ENCODE measurements around the gene CCR4.

Gene CCR4

GRCh38 chr3:33003308-33003707 is 51.9 kb downstream of the CCR4 start:
- Histone ChIP-seq H3K9ac (ENCODE audit: low read length) (no peak overlapping the region), H2BK5ac (ENCODE audit: low read length) (no peak overlapping the region), H3K79me2 (ENCODE audit: control insufficient read depth, insufficient read depth, low read length) (no peaks in the 10 kb centered on the region), H2BK15ac (replicated peaks; ENCODE audit: low read depth) (no peak overlapping the region), H3K27me3 (ENCODE audit: insufficient read depth, low read length, poor library complexity) (no peaks in the 10 kb centered on the region), H3K18ac (ENCODE audit: low read length) (no peak overlapping the region), H3K23ac (ENCODE audit: low read length) (no peak overlapping the region), H3K4me1 (ENCODE audit: control insufficient read depth, low read depth, low read length) (peaks cover 5% of the 10 kb centered on the region), H3K79me1 (ENCODE audit: low read length) (no peaks in the 10 kb centered on the region), H3K27ac (ENCODE audit: low read depth, low read length) (no peak overlapping the region), H4K5ac (ENCODE audit: low read length) (no peak overlapping the region), H3K4ac (ENCODE audit: low read depth, low read length) (no peak overlapping the region), H3K56ac (ENCODE audit: low read length) (no peak overlapping the region), H4K8ac (ENCODE audit: low read depth, low read length) (no peak overlapping the region), H3K4me2 (ENCODE audit: low read length) (no peak overlapping the region), H2BK120ac (ENCODE audit: low read depth, low read length) (no peak overlapping the region), H2AK5ac (ENCODE audit: low read length) (no peak overlapping the region), H3K4me3 (ENCODE audit: low read length) (no peak overlapping the region), H3K36me3 (ENCODE audit: control insufficient read depth, insufficient read depth, low read length) (no peaks in the 10 kb centered on the region)
- no CpG with 5 or more reads among the region's 4 CpGs for WGBS (ENCODE audit: extremely low coverage, insufficient coverage, low lambda C conversion rate)
- no peak for DNase-seq

GRCh38 chr3:33004205-33004604 is 52.8 kb downstream of the CCR4 start:
- no CpG with 5 or more reads among the region's 4 CpGs for WGBS (ENCODE audit: extremely low coverage, insufficient coverage, low lambda C conversion rate)
- Histone ChIP-seq H3K18ac (ENCODE audit: low read length) (no peak overlapping the region), H3K36me3 (ENCODE audit: control insufficient read depth, insufficient read depth, low read length) (no peaks in the 10 kb centered on the region), H4K5ac (ENCODE audit: low read length) (no peak overlapping the region), H3K23ac (ENCODE audit: low read length) (no peak overlapping the region), H2BK5ac (ENCODE audit: low read length) (no peak overlapping the region), H3K56ac (ENCODE audit: low read length) (no peak overlapping the region), H3K4me1 (ENCODE audit: control insufficient read depth, low read depth, low read length) (peaks cover 8% of the 10 kb centered on the region), H3K4ac (ENCODE audit: low read depth, low read length) (no peak overlapping the region), H3K27me3 (ENCODE audit: insufficient read depth, low read length, poor library complexity) (no peaks in the 10 kb centered on the region), H3K79me2 (ENCODE audit: control insufficient read depth, insufficient read depth, low read length) (no peaks in the 10 kb centered on the region), H3K9ac (ENCODE audit: low read length) (no peak overlapping the region), H3K27ac (ENCODE audit: low read depth, low read length) (no peak overlapping the region), H3K4me3 (ENCODE audit: low read length) (no peak overlapping the region), H2BK120ac (ENCODE audit: low read depth, low read length) (no peak overlapping the region), H3K79me1 (ENCODE audit: low read length) (no peaks in the 10 kb centered on the region), H4K8ac (ENCODE audit: low read depth, low read length) (no peak overlapping the region), H2AK5ac (ENCODE audit: low read length) (no peak overlapping the region), H3K4me2 (ENCODE audit: low read length) (no peak overlapping the region), H2BK15ac (replicated peaks; ENCODE audit: low read depth) (no peak overlapping the region)
- no peak for DNase-seq

GRCh38 chr3:33004961-33005360 is 53.5 kb downstream of the CCR4 start:
- H3K79me1 ChIP-seq (ENCODE audit: low read length), result no peaks in the 10 kb centered on the region
- no peak overlapping the region for H2BK5ac ChIP-seq (ENCODE audit: low read length)
- no peak overlapping the region for H3K56ac ChIP-seq (ENCODE audit: low read length)
- H3K4me3 ChIP-seq (ENCODE audit: low read length), result no peak overlapping the region
- H4K8ac ChIP-seq (ENCODE audit: low read depth, low read length), result no peak overlapping the region
- no peak overlapping the region for H3K18ac ChIP-seq (ENCODE audit: low read length)
- no peak overlapping the region for H3K23ac ChIP-seq (ENCODE audit: low read length)
- no peak overlapping the region for H2BK15ac ChIP-seq (replicated peaks; ENCODE audit: low read depth)
- no peak overlapping the region for H2AK5ac ChIP-seq (ENCODE audit: low read length)
- WGBS (ENCODE audit: extremely low coverage, insufficient coverage, low lambda C conversion rate), result no CpG with 5 or more reads among the region's 2 CpGs
- DNase-seq, result no peak
- H3K27me3 ChIP-seq (ENCODE audit: insufficient read depth, low read length, poor library complexity), result no peaks in the 10 kb centered on the region
- no peaks in the 10 kb centered on the region for H3K79me2 ChIP-seq (ENCODE audit: control insufficient read depth, insufficient read depth, low read length)
- H3K9ac ChIP-seq (ENCODE audit: low read length), result no peak overlapping the region
- H4K5ac ChIP-seq (ENCODE audit: low read length), result no peak overlapping the region
- H3K4ac ChIP-seq (ENCODE audit: low read depth, low read length), result no peak overlapping the region
- peaks cover 8% of the 10 kb centered on the region for H3K4me1 ChIP-seq (ENCODE audit: control insufficient read depth, low read depth, low read length)
- no peak overlapping the region for H2BK120ac ChIP-seq (ENCODE audit: low read depth, low read length)
- H3K27ac ChIP-seq (ENCODE audit: low read depth, low read length), result no peak overlapping the region
- H3K36me3 ChIP-seq (ENCODE audit: control insufficient read depth, insufficient read depth, low read length), result no peaks in the 10 kb centered on the region
- H3K4me2 ChIP-seq (ENCODE audit: low read length), result no peak overlapping the region
